ENCODE results near the gene ATPAF1. TPM values are rescaled to one million over a fixed set of nuclear protein-coding genes. Genes with fewer than 3 reads are reported as not detected.

ATPAF1 gene
- total and polyA plus RNA-seq, 4 donors: 26.9 to 39.4 (median 33.6) TPM

DNA sequence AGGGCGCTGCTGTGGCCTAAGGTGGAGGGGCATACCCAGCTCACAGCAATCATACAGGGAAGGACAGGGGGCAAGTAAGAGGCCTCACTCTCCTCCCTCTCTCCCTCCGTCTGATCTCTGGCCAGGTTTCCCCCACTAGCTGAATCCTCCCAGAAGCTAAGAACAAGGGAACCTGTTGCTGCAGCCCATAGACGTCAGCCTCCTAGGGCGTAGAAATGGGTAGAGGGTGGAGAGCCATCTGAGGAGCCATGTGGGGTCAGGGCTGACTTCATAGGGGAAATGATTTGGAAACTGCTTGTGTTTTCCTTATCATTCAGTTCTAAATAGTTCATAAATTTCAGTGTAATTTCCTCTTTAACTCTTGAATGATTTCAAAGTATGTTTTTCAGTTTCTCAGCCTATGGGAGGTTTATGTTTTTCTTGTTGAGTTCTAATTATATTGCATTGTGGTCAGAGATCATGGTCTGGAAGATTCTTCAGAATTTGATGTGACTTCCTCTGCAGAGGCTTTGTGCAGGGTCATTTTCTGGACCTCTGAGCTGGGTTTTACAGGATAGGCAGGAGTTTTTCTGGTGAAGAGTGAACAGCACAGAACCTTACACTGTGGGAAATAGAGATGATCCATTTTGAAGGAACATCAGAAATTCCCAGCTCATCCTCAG is 49.3 kb downstream of the ATPAF1 start:
- no peaks in the 10 kb centered on the region for H3K4me1 ChIP-seq (ENCODE audit: control insufficient read depth in 1 of 2, insufficient read depth in 2 of 2, low read length in 2 of 2)
- no peaks in the 10 kb centered on the region for H3K27me3 ChIP-seq (ENCODE audit: control insufficient read depth in 1 of 2, insufficient read depth in 2 of 2, low read length in 1 of 2)
- H3K36me3 ChIP-seq (ENCODE audit: control insufficient read depth in 1 of 2, insufficient read depth in 2 of 2, low read length in 1 of 2): no peaks in the 10 kb centered on the region
- intact Hi-C loops (cut with DNase I): loop anchor here (5.0 to 10.0 kb wide), 3 partner anchors 46 to 106 kb away; partner anchors contain the start of gene ATPAF1 (in 2 of the 2)
- H3K9me3 ChIP-seq (ENCODE audit: control insufficient read depth, low read length): no peaks in the 10 kb centered on the region
- DNase-seq: no peak
- H3K27ac ChIP-seq (ENCODE audit: low read depth in 1 of 2, low read length in 2 of 2): no peak overlapping the region
- ATAC-seq (ENCODE audit: low FRiP score): no peak
- WGBS, 2 donors: 80 to 85% methylated on average over 4 of the region's 4 CpGs
- H3K4me3 ChIP-seq (ENCODE audit: low read length in 2 of 2): no peak overlapping the region

- ATAC-seq (ENCODE audit: low FRiP score): no peak
- H3K4me1 ChIP-seq (ENCODE audit: control insufficient read depth in 1 of 2, insufficient read depth in 2 of 2, low read length in 2 of 2): no peaks in the 10 kb centered on the region
- H3K27ac ChIP-seq (ENCODE audit: low read depth in 1 of 2, low read length in 2 of 2): no peak overlapping the region
- H3K9me3 ChIP-seq (ENCODE audit: control insufficient read depth, low read length): no peaks in the 10 kb centered on the region
- WGBS, 2 donors: 89 to 94% methylated on average over 3 of the region's 3 CpGs
- H3K27me3 ChIP-seq (ENCODE audit: control insufficient read depth in 1 of 2, insufficient read depth in 2 of 2, low read length in 1 of 2): no peaks in the 10 kb centered on the region
- no peak for DNase-seq
- intact Hi-C loops (cut with DNase I): loop anchor here (5.0 to 10.0 kb wide), 3 partner anchors 47 to 107 kb away; partner anchors contain the start of gene ATPAF1 (in 2 of the 2)
- no peak overlapping the region for H3K4me3 ChIP-seq (ENCODE audit: low read length in 2 of 2)
- H3K36me3 ChIP-seq (ENCODE audit: control insufficient read depth in 1 of 2, insufficient read depth in 2 of 2, low read length in 1 of 2): no peaks in the 10 kb centered on the region
Observed at GRCh38 chr1:46617833-46618232, 50.3 kb downstream of the ATPAF1 start.

DNA sequence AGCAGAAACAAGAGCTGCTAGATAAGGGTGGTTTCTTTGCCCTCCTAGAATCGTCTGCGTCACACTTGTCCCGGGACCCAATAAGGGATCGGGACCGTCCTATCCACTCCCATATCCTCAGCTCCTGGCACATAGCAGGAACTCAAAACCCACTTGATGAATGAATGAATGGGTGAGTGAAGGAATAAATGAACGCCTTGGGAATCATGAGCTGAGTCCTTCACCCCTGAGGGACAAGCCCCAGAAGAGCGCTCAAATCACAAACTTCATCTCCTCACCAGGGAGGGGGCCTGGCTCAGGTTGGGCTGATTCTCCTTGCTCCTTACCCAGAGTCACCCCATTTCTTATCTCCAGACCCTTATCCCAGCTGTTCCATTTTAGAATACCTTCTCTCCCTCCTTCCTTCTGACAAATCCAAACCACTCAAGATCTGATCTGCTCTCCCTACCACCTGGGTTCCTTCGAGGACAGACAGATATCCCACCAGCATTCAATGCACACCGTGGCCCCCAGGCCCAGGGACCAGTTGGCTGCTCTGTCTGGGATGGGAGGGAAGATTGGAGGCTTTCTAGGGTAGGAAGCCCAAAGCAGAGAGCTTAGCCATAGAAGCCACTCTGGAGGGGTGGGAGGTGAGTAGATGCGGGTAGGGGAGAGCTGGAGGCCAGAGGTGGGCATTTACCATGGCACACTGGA is 50.9 kb downstream of the ATPAF1 start:
- Histone ChIP-seq H3K4me3 (ENCODE audit: low read length in 2 of 2) (peak overlapping the region; percentile 64 to 80), H3K27me3 (ENCODE audit: control insufficient read depth in 1 of 2, insufficient read depth in 2 of 2, low read length in 1 of 2) (no peaks in the 10 kb centered on the region), H3K4me1 (ENCODE audit: control insufficient read depth in 1 of 2, insufficient read depth in 2 of 2, low read length in 2 of 2) (no peaks in the 10 kb centered on the region), H3K27ac (ENCODE audit: low read depth in 1 of 2, low read length in 2 of 2) (peak overlapping the region; percentile 23 to 90), H3K9me3 (ENCODE audit: control insufficient read depth, low read length) (no peaks in the 10 kb centered on the region), H3K36me3 (ENCODE audit: control insufficient read depth in 1 of 2, insufficient read depth in 2 of 2, low read length in 1 of 2) (no peaks in the 10 kb centered on the region)
- WGBS, 2 donors: 35% methylated on average over 10 of the region's 10 CpGs
- no peak for DNase-seq
- intact Hi-C loops (cut with DNase I): loop anchor here (5.0 to 10.0 kb wide), 3 partner anchors 48 to 108 kb away; partner anchors contain the start of gene ATPAF1 (in 2 of the 2)
- peak; percentile 0 for ATAC-seq (ENCODE audit: low FRiP score)

GRCh38 chr1:46616277-46617107 is 51.7 kb downstream of the ATPAF1 start, which contains the start of gene MOB3C:
Gene MOB3C (minus strand): TSS chr1:46616811. CDS start chr1:46613321, 3,490 bp downstream.
- WGBS, 2 donors: 0 to 1% methylated on average over 46 to 62 of the region's 62 CpGs

DNA sequence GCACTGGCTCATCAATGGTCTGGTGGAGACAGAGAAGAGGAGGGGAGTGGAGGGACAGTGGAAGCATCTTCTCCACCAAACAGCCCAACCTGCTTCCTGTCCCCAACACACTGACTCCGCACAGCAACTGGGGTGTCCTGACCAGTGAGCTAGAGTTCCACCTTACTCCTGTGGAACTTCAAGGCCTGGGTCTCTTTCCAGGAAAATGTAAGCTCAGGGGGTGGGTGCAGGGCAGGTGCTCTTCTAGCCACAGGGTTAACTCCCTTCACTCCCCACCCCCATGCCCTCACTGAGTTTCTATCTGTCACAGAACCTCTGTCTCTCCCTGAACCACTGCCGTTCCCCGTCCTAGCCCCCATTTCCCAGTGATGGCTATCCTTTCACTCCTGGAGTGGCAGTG is 52.4 kb downstream of the ATPAF1 start:
- H3K27ac ChIP-seq (ENCODE audit: low read depth in 1 of 2, low read length in 2 of 2): peak overlapping the region in 1 of 2 donors; percentile 41
- H3K36me3 ChIP-seq (ENCODE audit: control insufficient read depth in 1 of 2, insufficient read depth in 2 of 2, low read length in 1 of 2): no peaks in the 10 kb centered on the region
- ATAC-seq (ENCODE audit: low FRiP score): no peak
- peak overlapping the region; percentile 75 to 80 for H3K4me3 ChIP-seq (ENCODE audit: low read length in 2 of 2)
- intact Hi-C loops (cut with DNase I): loop anchor here (5.0 to 10.0 kb wide), 3 partner anchors 49 to 109 kb away; partner anchors contain the start of gene ATPAF1 (in 2 of the 2)
- no peaks in the 10 kb centered on the region for H3K27me3 ChIP-seq (ENCODE audit: control insufficient read depth in 1 of 2, insufficient read depth in 2 of 2, low read length in 1 of 2)
- H3K9me3 ChIP-seq (ENCODE audit: control insufficient read depth, low read length): no peaks in the 10 kb centered on the region
- H3K4me1 ChIP-seq (ENCODE audit: control insufficient read depth in 1 of 2, insufficient read depth in 2 of 2, low read length in 2 of 2): no peaks in the 10 kb centered on the region
- DNase-seq: no peak
- 23 to 36% methylated on average over 3 of the region's 3 CpGs for WGBS, 2 donors

More at GRCh38 chr1:46616277-46617107, 51.7 kb downstream of the ATPAF1 start, which contains the start of gene MOB3C:
- Histone ChIP-seq H3K27ac (ENCODE audit: low read depth in 1 of 2, low read length in 2 of 2) (peak within 1 kb of the TSS; percentile 23 to 90), H3K9me3 (ENCODE audit: control insufficient read depth, low read length) (no peaks in the 10 kb centered on the region), H3K27me3 (ENCODE audit: control insufficient read depth in 1 of 2, insufficient read depth in 2 of 2, low read length in 1 of 2) (no peaks in the 10 kb centered on the region), H3K4me3 (ENCODE audit: low read length in 2 of 2) (peak within 1 kb of the TSS; percentile 75 to 80), H3K36me3 (ENCODE audit: control insufficient read depth in 1 of 2, insufficient read depth in 2 of 2, low read length in 1 of 2) (no peaks in the 10 kb centered on the region), H3K4me1 (ENCODE audit: control insufficient read depth in 1 of 2, insufficient read depth in 2 of 2, low read length in 2 of 2) (no peaks in the 10 kb centered on the region)
- ATAC-seq (ENCODE audit: low FRiP score): peak; percentile 93
- intact Hi-C loops (cut with DNase I): loop anchor here (5.0 to 10.0 kb wide), 3 partner anchors 48 to 108 kb away; partner anchors contain the start of gene ATPAF1 (in 2 of the 2)
- peak; percentile 92 to 95 for DNase-seq

DNA sequence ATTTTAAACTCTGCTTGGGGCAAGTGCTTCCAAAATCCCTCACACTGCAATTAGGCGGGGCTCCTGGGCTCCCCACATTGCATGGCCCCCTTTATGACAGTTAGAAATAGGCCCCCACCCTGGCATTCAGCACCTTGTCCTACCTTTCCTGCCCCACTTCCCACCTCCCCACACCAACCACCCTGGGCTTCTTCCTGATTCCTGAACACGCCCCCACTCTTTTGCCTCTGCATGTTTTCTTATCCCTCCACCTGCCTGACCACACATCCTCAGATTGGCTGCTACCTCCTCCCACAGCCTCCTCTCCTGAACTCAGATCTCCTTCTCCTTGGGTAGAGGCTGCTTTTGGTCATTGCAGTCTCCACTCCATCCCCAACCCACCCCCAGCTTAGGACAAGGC is 53.1 kb downstream of the ATPAF1 start:
- 86 to 90% methylated on average over 2 of the region's 2 CpGs for WGBS, 2 donors

GRCh38 chr1:46614604-46614984 is 53.6 kb downstream of the ATPAF1 start:
- intact Hi-C loops (cut with DNase I): loop anchor here in 1 of 2 donors (10.0 kb wide), 2 partner anchors 50 to 110 kb away; partner anchors contain the start of gene ATPAF1
- Histone ChIP-seq H3K4me1 (ENCODE audit: control insufficient read depth in 1 of 2, insufficient read depth in 2 of 2, low read length in 2 of 2) (no peaks in the 10 kb centered on the region), H3K36me3 (ENCODE audit: control insufficient read depth in 1 of 2, insufficient read depth in 2 of 2, low read length in 1 of 2) (peaks cover 0 to 1% of the 10 kb centered on the region in 2 donors), H3K9me3 (ENCODE audit: control insufficient read depth, low read length) (no peaks in the 10 kb centered on the region), H3K27me3 (ENCODE audit: control insufficient read depth in 1 of 2, insufficient read depth in 2 of 2, low read length in 1 of 2) (no peaks in the 10 kb centered on the region), H3K4me3 (ENCODE audit: low read length in 2 of 2) (no peak overlapping the region), H3K27ac (ENCODE audit: low read depth in 1 of 2, low read length in 2 of 2) (peak overlapping the region in 1 of 2 donors; percentile 46)
- ATAC-seq (ENCODE audit: low FRiP score): no peak
- no peak for DNase-seq
- WGBS, 2 donors: 76 to 82% methylated on average over 2 of the region's 2 CpGs

More for the DNA sequence above, 53.1 kb downstream of the ATPAF1 start:
- ATAC-seq (ENCODE audit: low FRiP score): no peak
- Histone ChIP-seq H3K9me3 (ENCODE audit: control insufficient read depth, low read length) (no peaks in the 10 kb centered on the region), H3K36me3 (ENCODE audit: control insufficient read depth in 1 of 2, insufficient read depth in 2 of 2, low read length in 1 of 2) (no peaks in the 10 kb centered on the region), H3K4me1 (ENCODE audit: control insufficient read depth in 1 of 2, insufficient read depth in 2 of 2, low read length in 2 of 2) (no peaks in the 10 kb centered on the region), H3K4me3 (ENCODE audit: low read length in 2 of 2) (peak overlapping the region in 1 of 2 donors; percentile 80), H3K27ac (ENCODE audit: low read depth in 1 of 2, low read length in 2 of 2) (no peak overlapping the region), H3K27me3 (ENCODE audit: control insufficient read depth in 1 of 2, insufficient read depth in 2 of 2, low read length in 1 of 2) (no peaks in the 10 kb centered on the region)
- intact Hi-C loops (cut with DNase I): loop anchor here (5.0 to 10.0 kb wide), 3 partner anchors 50 to 110 kb away; partner anchors contain the start of gene ATPAF1 (in 2 of the 2)
- no peak for DNase-seq

Data from aorta (tissue), 5 donors.